UCSD-AML1 (cell line): ENCODE results near the gene ABCB10.
"Not testable (repeated sequence)": the region's sequence is repeated elsewhere in the genome, so short reads cannot be mapped to it uniquely, and the experiment has no call there.

ENCODE experiments used
- DNase-seq: peaks from one replicate; lab custom pipeline; 2025; ENCODE audit not compliant: unreplicated experiment; lab: John Stamatoyannopoulos, UW

The ABCB10 gene

GRCh38 chr1:229572286-229572685 lies 13.8 kb upstream of the ABCB10 start:
- DNase-seq = no peak

- no peak for DNase-seq
Observed at GRCh38 chr1:229570891-229571516, 12.5 kb upstream of the ABCB10 start.

- no peak for DNase-seq
Observed at GRCh38 chr1:229570305-229570704, 11.8 kb upstream of the ABCB10 start.

GRCh38 chr1:229567109-229567868 lies 8.8 kb upstream of the ABCB10 start:
- no peak for DNase-seq

GRCh38 chr1:229563701-229564100 lies 5.2 kb upstream of the ABCB10 start:
- no peak for DNase-seq

GRCh38 chr1:229563241-229563640 lies 4.7 kb upstream of the ABCB10 start:
- DNase-seq = no peak

- no peak for DNase-seq
Observed at GRCh38 chr1:229562686-229563085, 4.2 kb upstream of the ABCB10 start.

- DNase-seq = no peak
Observed at GRCh38 chr1:229561141-229561540, 2.6 kb upstream of the ABCB10 start.

GRCh38 chr1:229560124-229560523 lies 1.6 kb upstream of the ABCB10 start:
- not testable (repeated sequence) for DNase-seq

- DNase-seq = not testable (repeated sequence)
Observed at GRCh38 chr1:229559336-229559801, 862 bp upstream of the ABCB10 start.

- peak; percentile 52 for DNase-seq
Observed at GRCh38 chr1:229557913-229558414, 543 bp downstream of the ABCB10 start.

GRCh38 chr1:229557200-229557850 lies 1.2 kb downstream of the ABCB10 start:
- DNase-seq = no peak

- DNase-seq = no peak
Observed at GRCh38 chr1:229554886-229555621, 3.5 kb downstream of the ABCB10 start.

GRCh38 chr1:229553621-229554130 lies 4.8 kb downstream of the ABCB10 start:
- DNase-seq = no peak

GRCh38 chr1:229552732-229553131 lies 5.8 kb downstream of the ABCB10 start:
- no peak for DNase-seq

GRCh38 chr1:229550812-229551567 lies 7.5 kb downstream of the ABCB10 start:
- DNase-seq = no peak

- DNase-seq = no peak
Observed at GRCh38 chr1:229547542-229547941, 11.0 kb downstream of the ABCB10 start.

- DNase-seq = no peak
Observed at GRCh38 chr1:229544587-229544986, 13.9 kb downstream of the ABCB10 start.

- no peak for DNase-seq
Observed at GRCh38 chr1:229539863-229540506, 18.5 kb downstream of the ABCB10 start.

GRCh38 chr1:229538945-229539344 lies 19.6 kb downstream of the ABCB10 start:
- no peak for DNase-seq
